HG02943 (cell line): ENCODE results near the gene LEKR1.
"Not testable (repeated sequence)": the region's sequence is repeated elsewhere in the genome, so short reads cannot be mapped to it uniquely, and the experiment has no call there.

Experiments
- ATAC-seq: cut with Tn5 transposase; IDR thresholded peaks from one replicate; pipeline ENCODE4 v1.9.1; 2021; ENCODE audit warnings: mild to moderate bottlenecking, low read depth, moderate library complexity; ENCODE audit not compliant: unreplicated experiment

The LEKR1 gene

GRCh38 chr3:156834435-156834834 lies 8.3 kb downstream of the LEKR1 start:
- no peak for ATAC-seq

GRCh38 chr3:156834962-156835535 lies 8.9 kb downstream of the LEKR1 start:
- ATAC-seq = no peak

- no peak for ATAC-seq
These were observed 10.5 kb downstream of the LEKR1 start for GRCh38 chr3:156836701-156837100.

GRCh38 chr3:156837115-156837514 lies 11.0 kb downstream of the LEKR1 start:
- ATAC-seq = no peak

GRCh38 chr3:156838035-156838434 lies 11.9 kb downstream of the LEKR1 start:
- ATAC-seq = no peak

- no peak for ATAC-seq
These were observed 14.9 kb downstream of the LEKR1 start for GRCh38 chr3:156840826-156841689.

- no peak for ATAC-seq
These were observed 17.1 kb downstream of the LEKR1 start for GRCh38 chr3:156843071-156843808.

GRCh38 chr3:156847752-156848448 lies 21.7 kb downstream of the LEKR1 start:
- no peak for ATAC-seq

GRCh38 chr3:156859578-156859977 lies 33.4 kb downstream of the LEKR1 start:
- peak; percentile 85 for ATAC-seq

- ATAC-seq = no peak
These were observed 34.7 kb downstream of the LEKR1 start for GRCh38 chr3:156860873-156861272.

GRCh38 chr3:156862338-156862737 lies 36.2 kb downstream of the LEKR1 start:
- no peak for ATAC-seq

- ATAC-seq = no peak
These were observed 39.6 kb downstream of the LEKR1 start for GRCh38 chr3:156865732-156866131.

GRCh38 chr3:156867174-156867573 lies 41.0 kb downstream of the LEKR1 start:
- ATAC-seq = no peak

- ATAC-seq = no peak
These were observed 41.8 kb downstream of the LEKR1 start for GRCh38 chr3:156867920-156868319.

GRCh38 chr3:156873906-156874305 lies 47.8 kb downstream of the LEKR1 start:
- no peak for ATAC-seq

- ATAC-seq = not testable (repeated sequence)
These were observed 53.3 kb downstream of the LEKR1 start for GRCh38 chr3:156879491-156879890.

- no peak for ATAC-seq
These were observed 59.6 kb downstream of the LEKR1 start for GRCh38 chr3:156885761-156886160.

- ATAC-seq = no peak
These were observed 62.0 kb downstream of the LEKR1 start for GRCh38 chr3:156888176-156888575.

- ATAC-seq = no peak
These were observed 62.4 kb downstream of the LEKR1 start for GRCh38 chr3:156888576-156888975.

- ATAC-seq = no peak
These were observed 66.5 kb downstream of the LEKR1 start for GRCh38 chr3:156892701-156893100.

GRCh38 chr3:156895374-156895773 lies 69.2 kb downstream of the LEKR1 start:
- ATAC-seq = not testable (repeated sequence)
